Measurements from ENCODE around the gene TST.

DNA sequence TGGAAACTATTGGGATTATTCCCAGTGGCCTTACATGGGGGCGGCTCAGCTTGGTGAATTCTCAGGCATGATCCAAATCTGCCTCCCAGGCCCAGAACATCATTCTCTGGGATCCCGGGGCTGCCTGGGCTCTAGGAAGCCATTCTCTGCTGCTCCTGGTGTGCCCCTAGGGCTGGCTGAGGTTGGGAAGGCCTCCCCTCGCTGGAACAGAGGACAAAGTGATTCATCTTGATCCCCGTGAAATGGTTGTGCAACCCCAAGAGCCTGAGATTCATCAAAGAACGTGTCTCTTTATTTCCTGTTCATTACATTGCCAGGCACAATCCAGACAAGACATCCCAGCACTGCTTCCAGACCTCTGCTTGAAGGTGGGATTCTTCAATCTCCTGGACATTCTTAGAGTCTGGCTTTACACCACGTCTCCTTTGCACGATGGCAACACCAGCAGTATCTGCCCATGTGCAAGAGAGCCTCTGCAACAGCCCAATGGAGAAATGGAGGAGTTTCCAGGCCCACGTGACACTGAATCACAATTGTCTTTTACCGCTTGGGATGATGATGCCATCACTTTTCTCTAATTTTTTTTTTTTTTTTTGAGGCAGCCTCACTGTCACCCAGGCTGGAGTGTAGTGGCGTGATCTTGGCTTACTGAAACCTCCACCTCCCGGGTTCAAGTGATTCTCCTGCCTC, 52.3 kb downstream of the TST start:
- TF ChIP-seq, protein P1, sequence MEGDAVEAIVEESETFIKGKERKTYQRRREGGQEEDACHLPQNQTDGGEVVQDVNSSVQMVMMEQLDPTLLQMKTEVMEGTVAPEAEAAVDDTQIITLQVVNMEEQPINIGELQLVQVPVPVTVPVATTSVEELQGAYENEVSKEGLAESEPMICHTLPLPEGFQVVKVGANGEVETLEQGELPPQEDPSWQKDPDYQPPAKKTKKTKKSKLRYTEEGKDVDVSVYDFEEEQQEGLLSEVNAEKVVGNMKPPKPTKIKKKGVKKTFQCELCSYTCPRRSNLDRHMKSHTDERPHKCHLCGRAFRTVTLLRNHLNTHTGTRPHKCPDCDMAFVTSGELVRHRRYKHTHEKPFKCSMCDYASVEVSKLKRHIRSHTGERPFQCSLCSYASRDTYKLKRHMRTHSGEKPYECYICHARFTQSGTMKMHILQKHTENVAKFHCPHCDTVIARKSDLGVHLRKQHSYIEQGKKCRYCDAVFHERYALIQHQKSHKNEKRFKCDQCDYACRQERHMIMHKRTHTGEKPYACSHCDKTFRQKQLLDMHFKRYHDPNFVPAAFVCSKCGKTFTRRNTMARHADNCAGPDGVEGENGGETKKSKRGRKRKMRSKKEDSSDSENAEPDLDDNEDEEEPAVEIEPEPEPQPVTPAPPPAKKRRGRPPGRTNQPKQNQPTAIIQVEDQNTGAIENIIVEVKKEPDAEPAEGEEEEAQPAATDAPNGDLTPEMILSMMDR (IDR thresholded peaks at IDR 0.05), result no peak
- TF ChIP-seq POLR2AphosphoS5 (IDR thresholded peaks at IDR 0.05) (no peak), POLR2A (IDR thresholded peaks at IDR 0.05; ENCODE audit: low read depth) (no peak), EP300 (IDR thresholded peaks at IDR 0.05) (no peak)
